ENCODE data around the gene LAMA5.

DNA sequence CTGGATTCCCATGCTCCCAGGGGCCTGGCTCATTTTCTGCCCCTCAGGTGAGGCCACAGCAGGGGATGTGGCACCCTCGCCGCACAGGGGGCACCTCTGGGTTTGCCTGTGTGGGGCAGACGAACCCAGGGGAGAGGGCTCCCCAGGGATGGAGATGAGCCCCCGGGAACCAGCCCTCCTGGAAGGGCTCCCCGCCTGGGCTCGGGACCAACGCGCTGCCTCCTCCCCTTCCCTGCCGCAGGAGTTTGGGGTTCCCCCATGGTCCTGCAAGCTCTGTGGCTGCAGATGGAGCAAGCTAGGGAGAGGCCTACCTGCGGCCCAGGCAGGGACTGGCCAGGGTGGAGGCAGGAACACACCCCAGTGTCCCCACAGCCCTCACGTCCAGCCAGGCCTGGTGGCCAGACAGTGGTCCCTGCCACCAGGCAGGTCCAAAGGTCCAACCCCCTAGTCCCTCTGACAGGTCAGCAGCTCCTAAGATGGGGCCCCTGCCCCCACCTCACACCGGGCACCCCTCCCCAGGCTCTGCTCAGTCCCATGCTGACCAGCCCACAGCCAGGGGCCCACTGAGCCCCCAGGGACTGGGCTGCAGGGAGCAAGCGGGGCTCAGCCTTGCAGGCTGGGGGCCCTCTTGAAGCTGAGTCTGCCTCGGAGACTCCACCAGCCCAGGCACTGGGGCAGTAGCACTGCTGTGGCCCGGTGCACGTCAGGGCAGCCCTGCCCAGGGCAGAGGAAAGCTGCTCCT lies 13.7 kb downstream of the LAMA5 start:
- TF ChIP-seq, protein P1, sequence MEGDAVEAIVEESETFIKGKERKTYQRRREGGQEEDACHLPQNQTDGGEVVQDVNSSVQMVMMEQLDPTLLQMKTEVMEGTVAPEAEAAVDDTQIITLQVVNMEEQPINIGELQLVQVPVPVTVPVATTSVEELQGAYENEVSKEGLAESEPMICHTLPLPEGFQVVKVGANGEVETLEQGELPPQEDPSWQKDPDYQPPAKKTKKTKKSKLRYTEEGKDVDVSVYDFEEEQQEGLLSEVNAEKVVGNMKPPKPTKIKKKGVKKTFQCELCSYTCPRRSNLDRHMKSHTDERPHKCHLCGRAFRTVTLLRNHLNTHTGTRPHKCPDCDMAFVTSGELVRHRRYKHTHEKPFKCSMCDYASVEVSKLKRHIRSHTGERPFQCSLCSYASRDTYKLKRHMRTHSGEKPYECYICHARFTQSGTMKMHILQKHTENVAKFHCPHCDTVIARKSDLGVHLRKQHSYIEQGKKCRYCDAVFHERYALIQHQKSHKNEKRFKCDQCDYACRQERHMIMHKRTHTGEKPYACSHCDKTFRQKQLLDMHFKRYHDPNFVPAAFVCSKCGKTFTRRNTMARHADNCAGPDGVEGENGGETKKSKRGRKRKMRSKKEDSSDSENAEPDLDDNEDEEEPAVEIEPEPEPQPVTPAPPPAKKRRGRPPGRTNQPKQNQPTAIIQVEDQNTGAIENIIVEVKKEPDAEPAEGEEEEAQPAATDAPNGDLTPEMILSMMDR (IDR thresholded peaks at IDR 0.05; ENCODE audit: low read depth, low read length) = no peak
- TF ChIP-seq EZH2phosphoT487 (IDR thresholded peaks at IDR 0.05; ENCODE audit: low read depth) = no peak

Data from OCI-LY3 (cell line).